ENCODE data around the gene DKK2.

Gene DKK2, protein sequence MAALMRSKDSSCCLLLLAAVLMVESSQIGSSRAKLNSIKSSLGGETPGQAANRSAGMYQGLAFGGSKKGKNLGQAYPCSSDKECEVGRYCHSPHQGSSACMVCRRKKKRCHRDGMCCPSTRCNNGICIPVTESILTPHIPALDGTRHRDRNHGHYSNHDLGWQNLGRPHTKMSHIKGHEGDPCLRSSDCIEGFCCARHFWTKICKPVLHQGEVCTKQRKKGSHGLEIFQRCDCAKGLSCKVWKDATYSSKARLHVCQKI

DNA sequence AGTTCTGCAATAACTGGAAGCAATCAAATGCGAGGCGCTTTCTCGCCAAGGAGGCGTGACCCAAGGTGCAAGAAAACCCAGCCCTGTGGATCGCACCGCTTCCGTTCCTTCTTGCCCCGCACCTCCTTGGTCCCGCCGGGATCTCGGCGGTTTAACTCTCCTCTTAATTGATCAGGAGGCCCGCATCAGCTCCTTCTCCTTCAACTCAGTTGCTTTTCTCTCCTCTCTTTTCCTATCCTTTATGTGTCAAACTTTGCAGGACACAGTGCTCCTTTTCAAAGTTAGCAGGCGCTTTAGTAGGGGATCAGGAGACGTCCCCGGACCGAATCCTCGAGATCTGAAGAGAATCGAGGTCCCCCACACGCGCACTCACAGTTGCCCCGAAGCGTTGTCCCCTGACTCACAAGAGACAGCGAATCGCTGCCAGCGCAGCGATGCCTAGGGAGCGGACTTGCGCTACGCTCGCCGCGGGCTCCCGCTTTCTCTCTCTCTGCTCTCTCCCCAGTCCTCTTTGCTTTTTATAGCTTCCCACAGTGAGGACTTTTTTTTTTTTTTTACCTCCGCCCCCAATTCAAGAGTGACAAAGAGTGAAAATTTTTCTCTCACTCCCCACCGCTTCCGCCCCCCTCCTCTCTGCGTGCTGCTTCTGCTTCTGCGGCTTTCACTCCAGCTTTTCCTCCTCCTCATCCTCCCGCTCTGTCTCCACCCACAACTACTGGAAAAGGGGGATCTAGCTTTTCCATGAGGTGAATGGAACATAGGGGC lies at the start of gene DKK2:
Gene DKK2 (minus strand): TSS at position 495 of the 765 bp plus-strand sequence. CDS start 722 bp downstream, outside the sequence.
- Histone ChIP-seq H3K36me3 (ENCODE audit: control insufficient read depth, insufficient read depth, low read length) (no peaks in the 10 kb centered on the region), H3K9me3 (ENCODE audit: control insufficient read depth, insufficient read depth, low read length) (no peaks in the 10 kb centered on the region), H3K9ac (ENCODE audit: low read depth, low read length) (no peak within 1 kb of the TSS), H3K4me3 (ENCODE audit: low read depth, low read length) (peak within 1 kb of the TSS; percentile 62), H3K4me1 (ENCODE audit: control insufficient read depth, insufficient read depth, low read length) (no peaks in the 10 kb centered on the region), H3K27me3 (ENCODE audit: control insufficient read depth, insufficient read depth, low read length) (peaks cover 68% of the 10 kb centered on the region)

DNA sequence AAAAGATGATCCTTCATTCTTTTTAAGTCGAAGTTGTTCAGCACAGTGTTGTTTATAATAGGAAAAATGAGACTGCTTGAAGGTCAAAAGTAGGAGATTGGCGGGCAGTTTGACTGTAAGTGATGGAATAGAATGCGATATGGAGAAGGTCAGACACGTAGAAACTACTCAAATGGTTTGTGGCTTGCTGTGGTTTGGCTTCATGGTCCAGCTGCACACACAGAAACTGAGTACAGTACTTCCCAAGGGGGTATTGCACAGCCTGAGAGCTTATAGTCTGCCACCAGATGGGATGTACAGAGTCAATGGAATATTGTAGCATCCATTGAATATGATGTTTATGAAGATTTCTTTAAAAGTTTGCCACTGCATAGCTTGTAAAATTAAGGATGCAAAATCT lies 41.1 kb upstream of the DKK2 start:
- H3K4me3 ChIP-seq (ENCODE audit: low read depth, low read length) = no peak overlapping the region
- H3K4me1 ChIP-seq (ENCODE audit: control insufficient read depth, insufficient read depth, low read length) = no peaks in the 10 kb centered on the region
- H3K27me3 ChIP-seq (ENCODE audit: control insufficient read depth, insufficient read depth, low read length) = no peaks in the 10 kb centered on the region
- no peak overlapping the region for H3K9ac ChIP-seq (ENCODE audit: low read depth, low read length)
- no peaks in the 10 kb centered on the region for H3K9me3 ChIP-seq (ENCODE audit: control insufficient read depth, insufficient read depth, low read length)
- no peaks in the 10 kb centered on the region for H3K36me3 ChIP-seq (ENCODE audit: control insufficient read depth, insufficient read depth, low read length)

DNA sequence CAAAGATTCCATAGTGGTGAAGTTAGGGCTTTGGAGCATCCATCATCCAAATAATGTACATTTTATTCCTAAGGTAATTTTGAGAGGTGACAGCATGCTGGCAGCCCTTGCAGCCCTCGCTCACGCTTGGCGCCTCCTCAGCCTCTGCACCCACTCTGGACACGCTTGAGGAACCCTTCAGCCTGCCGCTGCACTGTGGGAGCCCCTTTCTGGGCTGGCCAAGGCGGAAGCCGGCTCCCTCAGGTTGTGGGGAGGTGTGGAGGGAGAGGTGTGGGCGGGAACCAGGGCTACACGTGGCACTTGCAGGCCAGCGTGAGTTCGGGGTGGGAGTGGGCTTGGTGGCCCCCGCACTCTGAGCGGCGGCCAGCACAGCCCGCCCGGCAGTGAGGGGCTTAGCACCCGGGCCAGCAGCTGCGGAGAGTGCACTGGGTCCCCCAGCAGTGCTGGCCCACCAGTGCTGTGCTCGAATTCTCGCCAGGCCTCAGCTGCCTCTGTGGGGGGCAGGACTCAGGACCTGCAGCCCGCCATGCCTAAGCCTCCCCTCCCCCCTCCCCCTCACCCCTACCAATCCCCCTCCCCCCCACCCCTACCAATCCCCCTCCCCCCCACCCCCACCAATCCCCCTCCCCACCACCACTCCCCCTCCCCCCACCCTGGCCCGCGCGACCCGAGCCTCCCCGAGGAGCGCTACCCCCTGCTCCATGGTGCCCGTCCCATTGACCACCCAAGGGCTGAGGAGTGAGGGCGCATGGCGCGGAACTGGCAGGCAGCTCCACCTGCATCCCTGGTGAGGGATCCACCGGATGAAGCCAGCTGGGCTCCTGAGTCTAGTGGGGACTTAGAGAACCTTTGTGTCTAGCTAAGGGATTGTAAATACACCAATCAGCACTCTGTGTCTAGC lies 37.0 kb upstream of the DKK2 start:
- no peak overlapping the region for H3K4me3 ChIP-seq (ENCODE audit: low read depth, low read length)
- H3K4me1 ChIP-seq (ENCODE audit: control insufficient read depth, insufficient read depth, low read length) = no peaks in the 10 kb centered on the region
- H3K27me3 ChIP-seq (ENCODE audit: control insufficient read depth, insufficient read depth, low read length) = no peaks in the 10 kb centered on the region
- H3K9me3 ChIP-seq (ENCODE audit: control insufficient read depth, insufficient read depth, low read length) = no peaks in the 10 kb centered on the region
- no peak overlapping the region for H3K9ac ChIP-seq (ENCODE audit: low read depth, low read length)
- H3K36me3 ChIP-seq (ENCODE audit: control insufficient read depth, insufficient read depth, low read length) = no peaks in the 10 kb centered on the region

DNA sequence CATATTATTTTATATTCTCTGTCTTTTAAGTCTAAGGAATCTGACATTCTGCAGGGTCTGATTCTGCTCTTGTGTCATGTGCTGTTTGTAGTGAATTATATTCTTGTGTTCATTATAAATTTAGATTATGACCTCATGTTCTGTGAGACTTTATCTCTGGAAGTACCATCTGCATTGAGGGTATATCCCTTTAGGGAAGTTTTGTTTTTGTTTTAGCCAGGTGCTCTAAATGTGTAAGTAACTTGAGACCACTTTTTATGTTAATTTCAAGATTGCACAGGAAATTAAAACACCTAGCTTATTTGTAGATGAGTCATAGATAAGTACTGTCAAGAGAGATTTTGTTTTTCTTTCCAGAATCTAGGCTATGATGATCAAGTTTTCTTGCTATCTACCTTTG lies 35.0 kb upstream of the DKK2 start:
- Histone ChIP-seq H3K4me3 (ENCODE audit: low read depth, low read length) (no peak overlapping the region), H3K27me3 (ENCODE audit: control insufficient read depth, insufficient read depth, low read length) (no peaks in the 10 kb centered on the region), H3K36me3 (ENCODE audit: control insufficient read depth, insufficient read depth, low read length) (no peaks in the 10 kb centered on the region), H3K4me1 (ENCODE audit: control insufficient read depth, insufficient read depth, low read length) (no peaks in the 10 kb centered on the region), H3K9me3 (ENCODE audit: control insufficient read depth, insufficient read depth, low read length) (no peaks in the 10 kb centered on the region), H3K9ac (ENCODE audit: low read depth, low read length) (no peak overlapping the region)

DNA sequence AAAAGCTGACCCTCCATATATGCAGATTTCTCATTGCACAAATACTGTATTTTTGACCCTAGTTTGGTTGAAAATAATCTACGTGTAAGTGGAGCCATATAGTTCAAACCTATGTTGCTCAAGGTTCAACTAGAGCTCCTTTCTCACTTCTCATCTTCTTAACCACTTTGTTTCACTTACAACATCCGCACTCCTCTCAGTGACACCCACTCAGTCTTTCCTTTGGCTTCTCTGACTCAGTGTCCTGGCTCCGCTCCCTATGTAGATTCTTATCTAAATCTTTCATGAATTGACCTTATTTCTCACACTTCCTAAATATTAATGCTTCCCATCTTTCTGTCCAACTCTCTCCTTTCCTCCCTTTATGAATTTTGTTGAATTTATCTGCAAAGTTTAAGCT lies 32.9 kb upstream of the DKK2 start:
- no peaks in the 10 kb centered on the region for H3K9me3 ChIP-seq (ENCODE audit: control insufficient read depth, insufficient read depth, low read length)
- no peak overlapping the region for H3K4me3 ChIP-seq (ENCODE audit: low read depth, low read length)
- no peak overlapping the region for H3K9ac ChIP-seq (ENCODE audit: low read depth, low read length)
- no peaks in the 10 kb centered on the region for H3K27me3 ChIP-seq (ENCODE audit: control insufficient read depth, insufficient read depth, low read length)
- H3K36me3 ChIP-seq (ENCODE audit: control insufficient read depth, insufficient read depth, low read length) = no peaks in the 10 kb centered on the region
- H3K4me1 ChIP-seq (ENCODE audit: control insufficient read depth, insufficient read depth, low read length) = no peaks in the 10 kb centered on the region

DNA sequence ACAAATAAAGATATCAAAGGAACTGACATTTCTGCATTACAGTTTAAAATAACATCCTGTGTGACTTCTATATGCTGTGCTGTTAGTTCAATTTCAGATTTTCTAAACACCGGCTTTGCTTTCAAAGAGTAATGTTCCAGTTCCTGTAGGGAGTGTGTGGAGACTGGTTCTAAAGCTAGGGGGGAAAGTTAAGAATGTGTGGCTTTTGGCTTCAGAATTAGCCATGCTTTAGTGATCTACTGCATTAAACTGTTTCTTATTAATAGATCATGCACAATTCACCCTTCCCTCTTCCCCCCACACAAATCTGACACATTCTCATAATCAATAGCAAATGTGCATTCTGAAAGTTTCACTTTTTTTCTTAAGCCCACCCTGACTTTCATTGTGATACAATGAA lies 32.0 kb upstream of the DKK2 start:
- H3K36me3 ChIP-seq (ENCODE audit: control insufficient read depth, insufficient read depth, low read length) = no peaks in the 10 kb centered on the region
- H3K4me1 ChIP-seq (ENCODE audit: control insufficient read depth, insufficient read depth, low read length) = no peaks in the 10 kb centered on the region
- H3K4me3 ChIP-seq (ENCODE audit: low read depth, low read length) = no peak overlapping the region
- no peaks in the 10 kb centered on the region for H3K27me3 ChIP-seq (ENCODE audit: control insufficient read depth, insufficient read depth, low read length)
- no peak overlapping the region for H3K9ac ChIP-seq (ENCODE audit: low read depth, low read length)
- H3K9me3 ChIP-seq (ENCODE audit: control insufficient read depth, insufficient read depth, low read length) = no peaks in the 10 kb centered on the region

DNA sequence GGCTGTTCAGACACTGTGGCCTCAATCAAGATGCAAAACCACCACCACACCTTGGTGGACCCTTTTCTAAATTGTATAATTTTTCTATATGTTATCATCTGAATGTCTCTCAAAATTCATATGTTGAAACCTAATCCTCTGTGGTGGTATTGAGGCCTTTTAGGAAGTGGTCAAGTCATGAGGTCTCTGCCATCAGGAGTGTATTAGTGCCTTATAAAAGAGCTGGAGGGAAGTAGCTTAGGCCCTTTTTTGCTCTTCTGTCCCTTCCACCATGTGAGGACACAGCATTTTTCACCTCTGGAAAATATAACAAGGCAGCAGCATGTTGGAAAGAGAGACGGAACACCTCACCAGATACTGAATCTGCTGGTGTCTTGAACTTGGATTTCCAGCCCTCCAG lies 30.5 kb upstream of the DKK2 start:
- Histone ChIP-seq H3K36me3 (ENCODE audit: control insufficient read depth, insufficient read depth, low read length) (no peaks in the 10 kb centered on the region), H3K4me1 (ENCODE audit: control insufficient read depth, insufficient read depth, low read length) (no peaks in the 10 kb centered on the region), H3K9ac (ENCODE audit: low read depth, low read length) (no peak overlapping the region)

DNA sequence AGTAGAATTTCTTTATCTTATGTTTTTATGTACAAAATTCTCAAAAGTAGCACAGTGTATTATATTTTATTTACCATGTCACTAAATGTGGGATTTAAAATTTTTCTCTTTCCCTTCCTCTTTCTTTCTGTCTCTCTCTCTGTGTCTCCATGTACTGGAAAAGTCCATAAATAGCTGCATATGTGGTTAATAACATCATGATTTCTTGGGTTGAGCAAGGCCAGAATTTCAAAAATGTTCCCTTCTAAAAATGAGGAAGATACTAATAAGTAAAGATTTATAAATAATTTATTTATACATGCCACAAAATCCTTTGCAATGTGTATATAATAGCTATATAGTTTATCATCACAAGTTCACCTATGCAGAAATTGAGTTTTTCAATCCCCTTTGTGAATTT lies 29.1 kb upstream of the DKK2 start:
- Histone ChIP-seq H3K36me3 (ENCODE audit: control insufficient read depth, insufficient read depth, low read length) (no peaks in the 10 kb centered on the region), H3K9ac (ENCODE audit: low read depth, low read length) (no peak overlapping the region), H3K9me3 (ENCODE audit: control insufficient read depth, insufficient read depth, low read length) (no peaks in the 10 kb centered on the region), H3K4me1 (ENCODE audit: control insufficient read depth, insufficient read depth, low read length) (no peaks in the 10 kb centered on the region), H3K27me3 (ENCODE audit: control insufficient read depth, insufficient read depth, low read length) (no peaks in the 10 kb centered on the region), H3K4me3 (ENCODE audit: low read depth, low read length) (no peak overlapping the region)

More for the DNA sequence above, 30.5 kb upstream of the DKK2 start:
- Histone ChIP-seq H3K9me3 (ENCODE audit: control insufficient read depth, insufficient read depth, low read length) (no peaks in the 10 kb centered on the region), H3K4me3 (ENCODE audit: low read depth, low read length) (no peak overlapping the region), H3K27me3 (ENCODE audit: control insufficient read depth, insufficient read depth, low read length) (no peaks in the 10 kb centered on the region)

DNA sequence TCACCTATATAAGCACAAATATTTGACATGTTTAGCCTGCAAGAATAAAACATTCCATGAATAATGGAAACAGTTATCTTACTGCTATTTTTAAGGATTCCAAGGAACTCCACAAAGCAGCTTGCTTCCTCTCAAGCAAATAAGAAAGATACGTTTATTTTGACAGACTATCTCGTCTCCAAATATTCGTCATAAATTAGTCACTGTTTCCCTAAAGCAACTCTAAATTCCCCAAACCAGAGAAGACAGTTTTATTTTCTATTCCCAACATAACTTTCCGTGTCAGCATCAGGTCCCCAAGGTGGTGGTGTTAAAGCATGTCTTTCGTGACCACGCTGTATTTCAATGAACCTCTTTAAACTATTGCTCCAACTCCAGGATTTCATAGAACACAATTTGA lies 24.3 kb upstream of the DKK2 start:
- Histone ChIP-seq H3K9ac (ENCODE audit: low read depth, low read length) (no peak overlapping the region), H3K36me3 (ENCODE audit: control insufficient read depth, insufficient read depth, low read length) (no peaks in the 10 kb centered on the region), H3K27me3 (ENCODE audit: control insufficient read depth, insufficient read depth, low read length) (no peaks in the 10 kb centered on the region), H3K4me3 (ENCODE audit: low read depth, low read length) (no peak overlapping the region), H3K9me3 (ENCODE audit: control insufficient read depth, insufficient read depth, low read length) (no peaks in the 10 kb centered on the region), H3K4me1 (ENCODE audit: control insufficient read depth, insufficient read depth, low read length) (no peaks in the 10 kb centered on the region)

DNA sequence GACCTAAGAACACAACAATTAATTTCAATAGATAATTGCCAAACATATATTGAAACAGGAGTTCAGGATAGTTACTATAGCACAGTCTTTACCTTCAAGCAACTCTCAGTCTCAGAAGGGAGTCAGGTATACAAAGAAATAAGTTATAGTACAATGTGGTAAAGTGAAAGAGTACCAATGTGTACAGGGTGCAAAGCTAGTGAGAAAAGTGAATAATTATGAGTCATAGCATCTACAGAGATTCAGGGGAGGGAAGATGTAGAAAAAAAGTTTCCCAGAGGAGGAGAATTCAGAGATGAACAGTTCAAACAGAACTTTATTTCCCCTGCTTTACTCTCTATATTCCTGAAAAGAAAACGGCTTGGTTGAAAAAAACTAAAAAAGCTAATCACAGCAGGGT lies 22.7 kb upstream of the DKK2 start:
- Histone ChIP-seq H3K9me3 (ENCODE audit: control insufficient read depth, insufficient read depth, low read length) (no peaks in the 10 kb centered on the region), H3K4me3 (ENCODE audit: low read depth, low read length) (no peak overlapping the region), H3K36me3 (ENCODE audit: control insufficient read depth, insufficient read depth, low read length) (no peaks in the 10 kb centered on the region), H3K4me1 (ENCODE audit: control insufficient read depth, insufficient read depth, low read length) (no peaks in the 10 kb centered on the region), H3K9ac (ENCODE audit: low read depth, low read length) (no peak overlapping the region), H3K27me3 (ENCODE audit: control insufficient read depth, insufficient read depth, low read length) (no peaks in the 10 kb centered on the region)

DNA sequence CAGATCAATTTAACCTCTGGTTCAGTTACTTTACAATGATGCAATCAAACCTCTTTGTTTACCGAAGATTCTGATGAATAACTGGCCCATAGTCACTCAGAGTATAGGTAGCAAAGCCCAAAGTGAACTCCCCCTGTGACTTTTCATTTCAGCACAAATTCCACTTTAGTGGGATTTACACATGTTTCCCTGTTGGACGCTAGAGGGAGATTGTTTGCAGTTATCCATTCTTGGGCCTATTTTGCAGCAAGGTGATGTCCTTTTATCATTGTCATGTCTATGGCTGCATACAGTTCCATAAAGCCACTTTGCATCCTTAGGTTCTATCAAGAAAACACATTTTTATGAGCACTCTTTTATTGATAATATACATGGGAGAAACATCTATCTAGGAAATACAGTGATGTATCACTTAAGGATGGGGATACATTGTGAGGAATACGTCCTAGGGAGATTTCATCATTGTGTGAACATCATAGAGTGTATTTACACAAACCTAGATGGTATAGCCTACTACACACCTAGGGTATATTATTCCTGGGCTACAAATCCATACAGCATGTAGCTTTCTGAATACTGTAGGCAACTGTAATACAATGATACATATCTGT lies 14.5 kb upstream of the DKK2 start:
- Histone ChIP-seq H3K9ac (ENCODE audit: low read depth, low read length) (no peak overlapping the region), H3K27me3 (ENCODE audit: control insufficient read depth, insufficient read depth, low read length) (no peaks in the 10 kb centered on the region), H3K9me3 (ENCODE audit: control insufficient read depth, insufficient read depth, low read length) (no peaks in the 10 kb centered on the region), H3K4me3 (ENCODE audit: low read depth, low read length) (no peak overlapping the region), H3K36me3 (ENCODE audit: control insufficient read depth, insufficient read depth, low read length) (no peaks in the 10 kb centered on the region), H3K4me1 (ENCODE audit: control insufficient read depth, insufficient read depth, low read length) (no peaks in the 10 kb centered on the region)
